NCI-H748 (cell line): Measurements from ENCODE around the gene RAP1B.
"Not testable (repeated sequence)": the region's sequence is repeated elsewhere in the genome, so short reads cannot be mapped to it uniquely, and the experiment has no call there.

Experiments
- DNase-seq: peaks from one replicate; lab custom pipeline; 2025; ENCODE audit not compliant: unreplicated experiment; lab: John Stamatoyannopoulos, UW

Gene RAP1B

GRCh38 chr12:68632486-68632885, 21.8 kb downstream of the RAP1B start:
- no peak for DNase-seq

- DNase-seq: no peak
These were observed 23.2 kb downstream of the RAP1B start for GRCh38 chr12:68633614-68634558.

DNA sequence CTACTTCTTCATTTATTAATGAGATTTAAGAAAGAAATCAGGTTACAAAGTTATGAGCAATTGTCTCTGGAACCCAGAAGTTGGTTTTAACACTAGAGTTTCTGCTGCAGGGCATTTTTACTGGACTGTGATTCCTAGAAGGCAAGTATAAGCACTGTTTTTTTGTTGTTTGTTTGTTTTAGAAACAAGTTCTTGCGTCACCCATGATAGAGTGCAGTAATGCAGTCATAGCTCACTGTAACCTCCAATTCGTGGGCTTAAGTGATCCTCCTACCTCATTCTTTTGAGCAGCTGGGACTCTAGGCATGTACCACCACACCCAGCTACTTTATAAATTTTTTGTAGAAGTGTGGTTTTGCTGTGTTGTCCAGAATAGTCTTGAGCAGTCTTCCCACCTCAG, 25.6 kb downstream of the RAP1B start:
- no peak for DNase-seq

- DNase-seq: not testable (repeated sequence)
These were observed 26.7 kb downstream of the RAP1B start for GRCh38 chr12:68637439-68637838.

GRCh38 chr12:68638171-68638570, 27.5 kb downstream of the RAP1B start:
- no peak for DNase-seq

GRCh38 chr12:68638721-68639395, 28.2 kb downstream of the RAP1B start:
- DNase-seq: no peak

GRCh38 chr12:68639396-68639767, 28.7 kb downstream of the RAP1B start:
- DNase-seq: no peak

- no peak for DNase-seq
These were observed 30.4 kb downstream of the RAP1B start for GRCh38 chr12:68641138-68641537.

DNA sequence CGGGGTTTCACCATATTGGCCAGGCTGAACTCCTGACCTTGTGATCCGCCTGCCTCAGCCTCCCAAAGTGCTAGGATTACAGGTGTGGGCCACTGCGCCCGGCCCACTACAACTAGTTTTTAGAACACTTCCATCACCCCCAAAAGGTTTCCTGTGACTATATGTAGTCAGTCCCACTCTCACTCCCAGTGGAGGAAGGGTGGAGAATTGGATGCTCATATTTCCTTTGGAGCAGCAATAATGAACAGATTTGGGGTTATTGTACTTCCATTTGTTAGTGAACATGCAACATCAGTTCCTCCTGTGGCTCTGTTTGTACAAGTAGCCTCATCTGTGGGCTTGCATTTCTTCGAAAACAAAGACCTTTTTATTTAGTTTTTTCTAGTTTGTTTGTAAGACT, 35.8 kb downstream of the RAP1B start:
- DNase-seq: no peak

- no peak for DNase-seq
These were observed 36.8 kb downstream of the RAP1B start for GRCh38 chr12:68647507-68647906.

DNA sequence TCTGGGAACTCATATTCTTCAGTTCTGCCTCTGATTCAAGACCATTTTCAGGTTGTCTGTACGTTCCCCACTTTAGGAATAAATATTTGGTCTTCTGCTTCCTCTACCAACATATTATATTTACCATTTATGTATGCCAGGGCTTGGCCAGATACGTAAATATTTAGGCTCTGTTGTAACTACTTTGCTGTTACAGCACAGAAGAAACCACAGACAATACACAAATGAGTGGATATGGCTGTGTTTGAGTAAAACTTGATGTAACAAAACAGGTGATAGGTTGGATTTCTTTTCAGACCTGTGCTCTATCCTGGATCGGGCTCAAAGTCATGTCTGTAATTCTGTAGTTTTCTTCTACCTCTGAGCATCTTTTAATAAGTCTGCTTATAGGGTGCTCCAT, 37.5 kb downstream of the RAP1B start:
- no peak for DNase-seq

- peak; percentile 4 for DNase-seq
These were observed 54.4 kb downstream of the RAP1B start for GRCh38 chr12:68665016-68665569.

GRCh38 chr12:68667291-68667690, 56.6 kb downstream of the RAP1B start:
- DNase-seq: no peak

GRCh38 chr12:68667896-68668295, 57.2 kb downstream of the RAP1B start:
- peak; percentile 16 for DNase-seq

- no peak for DNase-seq
These were observed 60.5 kb downstream of the RAP1B start for GRCh38 chr12:68671179-68671578.

- DNase-seq: no peak
These were observed 63.1 kb downstream of the RAP1B start for GRCh38 chr12:68673788-68674187.

DNA sequence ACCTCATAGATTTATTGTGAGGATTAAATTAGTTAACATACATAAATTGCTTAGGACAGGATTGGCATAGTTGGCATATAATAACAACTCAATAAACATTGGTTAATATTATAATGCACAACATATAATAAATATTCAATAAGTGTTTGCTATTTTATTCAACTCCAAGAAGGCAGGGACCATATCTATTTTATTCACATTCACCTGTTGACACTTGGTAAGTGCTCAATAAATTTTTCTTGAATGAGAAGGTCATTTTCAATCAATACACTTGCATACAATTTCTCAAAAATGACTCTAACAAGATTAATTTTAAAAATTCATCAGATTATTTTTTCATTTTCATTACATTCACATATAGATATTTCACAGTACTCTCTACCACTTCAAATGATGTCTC, 63.7 kb downstream of the RAP1B start:
- no peak for DNase-seq

GRCh38 chr12:68675101-68675842, 64.6 kb downstream of the RAP1B start:
- peak; percentile 16 for DNase-seq

GRCh38 chr12:68676854-68677253, 66.2 kb downstream of the RAP1B start:
- not testable (repeated sequence) for DNase-seq

- DNase-seq: no peak
These were observed 75.5 kb downstream of the RAP1B start for GRCh38 chr12:68686262-68686594.
